Medulla oblongata (tissue), 1 donor: ENCODE measurements around the gene TMED10.
"Not testable (repeated sequence)": the region's sequence is repeated elsewhere in the genome, so short reads cannot be mapped to it uniquely, and the experiment has no call there.

Experiments used
- DNase-seq: peaks from one replicate; pipeline ENCODE4 v3.0.0-alpha.2; 2015; ENCODE audit errors: extremely low spot score

The TMED10 gene

GRCh38 chr14:75191100-75191499, 14.7 kb upstream of the TMED10 start:
- DNase-seq, result no peak

- no peak for DNase-seq
These were observed 13.6 kb upstream of the TMED10 start for GRCh38 chr14:75190023-75190422.

- peak; percentile 89 for DNase-seq
These were observed 12.3 kb upstream of the TMED10 start for GRCh38 chr14:75188520-75189268.

GRCh38 chr14:75188086-75188485, 11.7 kb upstream of the TMED10 start:
- no peak for DNase-seq

GRCh38 chr14:75186953-75187352, 10.5 kb upstream of the TMED10 start:
- no peak for DNase-seq

GRCh38 chr14:75185251-75186040, 9.0 kb upstream of the TMED10 start:
- no peak for DNase-seq

GRCh38 chr14:75184492-75184891, 8.1 kb upstream of the TMED10 start:
- DNase-seq, result no peak

GRCh38 chr14:75184039-75184438, 7.6 kb upstream of the TMED10 start:
- DNase-seq, result no peak

GRCh38 chr14:75183225-75183624, 6.8 kb upstream of the TMED10 start:
- DNase-seq, result no peak

GRCh38 chr14:75182821-75183220, 6.4 kb upstream of the TMED10 start:
- DNase-seq, result peak; percentile 52

GRCh38 chr14:75182163-75182562, 5.8 kb upstream of the TMED10 start:
- DNase-seq, result not testable (repeated sequence)

GRCh38 chr14:75181293-75182062, 5.1 kb upstream of the TMED10 start:
- no peak for DNase-seq

- DNase-seq, result no peak
These were observed 703 bp downstream of the TMED10 start for GRCh38 chr14:75175677-75176141.

GRCh38 chr14:75174066-75174465, 2.3 kb downstream of the TMED10 start:
- DNase-seq, result no peak

GRCh38 chr14:75170772-75171171, 5.6 kb downstream of the TMED10 start:
- no peak for DNase-seq

GRCh38 chr14:75168586-75169335, 7.7 kb downstream of the TMED10 start:
- DNase-seq, result no peak

GRCh38 chr14:75167325-75167724, 9.1 kb downstream of the TMED10 start:
- no peak for DNase-seq

- DNase-seq, result peak; percentile 94
These were observed 10.6 kb downstream of the TMED10 start for GRCh38 chr14:75165586-75166391.

GRCh38 chr14:75164809-75165208, 11.6 kb downstream of the TMED10 start:
- DNase-seq, result no peak

GRCh38 chr14:75163677-75164076, 12.7 kb downstream of the TMED10 start:
- DNase-seq, result no peak

- DNase-seq, result no peak
These were observed 13.8 kb downstream of the TMED10 start for GRCh38 chr14:75162631-75163030.
